SU-DHL-6 (cell line): ENCODE measurements around the gene TSTD1.

ENCODE experiments used
- H2AFZ ChIP-seq: fragments of 200-600 bp; sonication (generic); 2 replicates; pipeline ENCODE4 v1.6.1; 2014; ENCODE audit warnings: low read depth, mild to moderate bottlenecking, moderate library complexity, mixed read lengths, antibody characterized with exemption, low read length; ENCODE audit not compliant: severe bottlenecking
- H3F3A ChIP-seq: fragments of 200-600 bp; shearing (Covaris generic); 2 replicates; pipeline ENCODE4 v1.6.0; 2016; ENCODE audit warnings: antibody characterized with exemption, mild to moderate bottlenecking; ENCODE audit not compliant: insufficient read depth
- H3K27ac ChIP-seq: fragments of 200-600 bp; sonication (generic); 2 replicates; pipeline ENCODE4 v1.5.1; 2016; ENCODE audit warnings: low read depth, mild to moderate bottlenecking, low read length, moderate library complexity, mixed read lengths
- H3K27me3 ChIP-seq: fragments of 200-600 bp; sonication (generic), shearing (Covaris generic); 2 replicates; pipeline ENCODE4 v1.6.0; 2014; ENCODE audit warnings: mild to moderate bottlenecking, low read length
- H3K36me3 ChIP-seq: fragments of 200-600 bp; sonication (generic); 2 replicates; pipeline ENCODE4 v1.6.1; 2014; ENCODE audit warnings: mild to moderate bottlenecking, low read length, mixed read lengths
- H3K4me2 ChIP-seq: fragments of 300-600, 200-600 bp; shearing (Covaris generic), sonication (generic); 2 replicates; pipeline ENCODE4 v1.6.0; 2014; ENCODE audit warnings: low read length, low read depth, mild to moderate bottlenecking; ENCODE audit not compliant: poor library complexity, severe bottlenecking
- H3K4me3 ChIP-seq: fragments of 200-600 bp; sonication (generic); 2 replicates; pipeline ENCODE4 v1.5.1; 2014; ENCODE audit warnings: antibody characterized with exemption, low read length, mild to moderate bottlenecking, mixed read lengths; ENCODE audit not compliant: insufficient read depth, poor library complexity, severe bottlenecking
- H3K79me2 ChIP-seq: fragments of 200-600 bp; sonication (generic); 2 replicates; pipeline ENCODE4 v1.6.1; 2014; ENCODE audit warnings: mild to moderate bottlenecking, low read length, moderate library complexity; ENCODE audit not compliant: insufficient read depth
- H3K9ac ChIP-seq: fragments of 200-600 bp; sonication (generic); 2 replicates; pipeline ENCODE4 v1.7.0; 2014; ENCODE audit warnings: mild to moderate bottlenecking, low read length
- H3K9me2 ChIP-seq: fragments of 200-600 bp; sonication (generic); replicated peaks from 2 replicates; pipeline ENCODE4 v1.6.1; 2014; ENCODE audit warnings: low read length; ENCODE audit not compliant: insufficient read depth
- H3K9me3 ChIP-seq: fragments of 200-600 bp; sonication (generic); 2 replicates; pipeline ENCODE4 v1.6.1; 2014; ENCODE audit warnings: low read length, mixed read lengths; ENCODE audit not compliant: insufficient read depth
- H4K20me1 ChIP-seq: fragments of 200-600 bp; sonication (generic); 2 replicates; pipeline ENCODE4 v1.6.1; 2014; ENCODE audit warnings: low read depth, mild to moderate bottlenecking, antibody characterized with exemption, low read length, moderate library complexity, mixed read lengths
- CTCF ChIP-seq: fragments of 200-600 bp; sonication (generic); IDR thresholded peaks from one replicate; pipeline ENCODE4 v1.5.1; 2017; ENCODE audit warnings: antibody characterized with exemption, mild to moderate bottlenecking, low read length, moderate library complexity; ENCODE audit not compliant: insufficient read depth, poor library complexity, severe bottlenecking
- EZH2phosphoT487 ChIP-seq: fragments of 200-600 bp; sonication (generic), shearing (Covaris generic); conservative IDR thresholded peaks from 2 replicates; pipeline ENCODE4 v1.6.1; 2018; ENCODE audit warnings: mild to moderate bottlenecking, antibody characterized with exemption, low read length, moderate library complexity, mixed read lengths

The TSTD1 gene

GRCh38 chr1:161045736-161046604 is 7.2 kb upstream of the TSTD1 start, which contains the start of gene USF1:
TSS of gene USF1 (minus strand) at chr1:161045977. CDS start at chr1:161043275, 2,702 bp downstream.
- TF ChIP-seq CTCF (no peak), EZH2phosphoT487 (no peak)
- peaks cover 33% of the 10 kb centered on the region for H3F3A ChIP-seq

GRCh38 chr1:161044908-161045735 is 6.4 kb upstream of the TSTD1 start:
- H3F3A ChIP-seq, result peaks cover 33% of the 10 kb centered on the region
- peak overlapping the region; percentile 88 for H3K4me2 ChIP-seq
- peak overlapping the region; percentile 89 for H3K27ac ChIP-seq
- H3K9me2 ChIP-seq, result no peaks in the 10 kb centered on the region
- peaks cover 9% of the 10 kb centered on the region for H3K79me2 ChIP-seq
- TF ChIP-seq CTCF, result no peak
- TF ChIP-seq EZH2phosphoT487, result no peak
- no peaks in the 10 kb centered on the region for H3K9me3 ChIP-seq
- H3K4me3 ChIP-seq, result peak overlapping the region; percentile 81
- H3K36me3 ChIP-seq, result peaks cover 3% of the 10 kb centered on the region; the same call in 1 of the 2 replicates
- no peaks in the 10 kb centered on the region for H3K27me3 ChIP-seq
- peak overlapping the region; percentile 87 for H3K9ac ChIP-seq
- no peaks in the 10 kb centered on the region for H4K20me1 ChIP-seq
- H2AFZ ChIP-seq, result peak overlapping the region; percentile 43

More at GRCh38 chr1:161045736-161046604, 7.2 kb upstream of the TSTD1 start, which contains the start of gene USF1:
- Histone ChIP-seq H2AFZ (peak within 1 kb of the TSS; percentile 43), H3K4me2 (peak within 1 kb of the TSS; percentile 88), H3K36me3 (no peaks in the 10 kb centered on the region; the same call in 1 of the 2 replicates), H3K79me2 (peaks cover 9% of the 10 kb centered on the region), H3K27me3 (no peaks in the 10 kb centered on the region), H3K9ac (peak within 1 kb of the TSS; percentile 87), H4K20me1 (no peaks in the 10 kb centered on the region), H3K4me3 (peak within 1 kb of the TSS; percentile 81), H3K9me3 (no peaks in the 10 kb centered on the region), H3K27ac (peak within 1 kb of the TSS; percentile 89), H3K9me2 (no peaks in the 10 kb centered on the region)

- no peaks in the 10 kb centered on the region for H3K27me3 ChIP-seq
- H3K4me2 ChIP-seq, result peak overlapping the region; percentile 88
- no peaks in the 10 kb centered on the region for H3K9me3 ChIP-seq
- H3K27ac ChIP-seq, result peak overlapping the region; percentile 89
- H2AFZ ChIP-seq, result no peak overlapping the region
- peaks cover 9% of the 10 kb centered on the region for H3K79me2 ChIP-seq
- H3K9ac ChIP-seq, result peak overlapping the region; percentile 87
- no peak for TF ChIP-seq CTCF
- no peak for TF ChIP-seq EZH2phosphoT487
- peaks cover 7% of the 10 kb centered on the region; the same call in 1 of the 2 replicates for H3K36me3 ChIP-seq
- no peaks in the 10 kb centered on the region for H4K20me1 ChIP-seq
- peaks cover 33% of the 10 kb centered on the region for H3F3A ChIP-seq
- H3K9me2 ChIP-seq, result no peaks in the 10 kb centered on the region
- H3K4me3 ChIP-seq, result peak overlapping the region; percentile 81
Observed at GRCh38 chr1:161044535-161044907, 5.8 kb upstream of the TSTD1 start.
